ENCODE data around the gene AK3. TPM values are rescaled to one million over a fixed set of nuclear protein-coding genes. Genes with fewer than 3 reads are reported as not detected.
A peak's percentile ranks its signal among the peaks of the same experiment; 100 is the strongest.
"Not testable (repeated sequence)": the region's sequence is repeated elsewhere in the genome, so short reads cannot be mapped to it uniquely, and the experiment has no call there.

Gene AK3
- total RNA-seq, 5 donors from 2014 or later (not counting 1 experiment from before 2014, with no cell fraction given), result 20.0 to 25.7 (median 23.1) TPM

GRCh38 chr9:4755026-4755609 lies 14.1 kb upstream of the AK3 start:
- H3K27ac ChIP-seq (ENCODE audit: low read length), result no peak overlapping the region
- Mint-ChIP-seq H3K4me1 (peaks cover 2 to 7% (median 3%) of the 10 kb centered on the region in 3 donors), H3K9me3 (no peaks in the 10 kb centered on the region), H3K36me3 (no peaks in the 10 kb centered on the region), H3K27ac (no peak overlapping the region), H3K27me3 (no peaks in the 10 kb centered on the region), H3K4me3 (no peak overlapping the region)
- ATAC-seq (replicated peaks in 1 of 4), result no peak
- H3K9me3 ChIP-seq, result no peaks in the 10 kb centered on the region
- ChIA-PET POLR2A (interaction anchor here in 1 of 2 donors (0.6 kb wide), 1 partner anchor 17 kb away, joined by 3 read pairs; no protein-coding TSS in a partner anchor), CTCF (interaction anchor here (0.5 to 1.4 kb wide), 6 partner anchors 9 to 233 kb away, joined by 3 to 10 read pairs (median 3); no protein-coding TSS in a partner anchor)
- H3K27me3 ChIP-seq (replicated peaks in 1 of 2; ENCODE audit: control insufficient read depth in 2 of 2, extremely low read depth in 1 of 2, insufficient read depth in 2 of 2, low read length in 1 of 2), result peaks cover 0 to 6% of the 10 kb centered on the region in 2 experiments
- WGBS (ENCODE audit: insufficient coverage), result 75% methylated on average over 1 of the region's 5 CpGs
- no peak overlapping the region for H3K4me3 ChIP-seq (ENCODE audit: control insufficient read depth in 1 of 2, extremely low read depth in 1 of 2, low read length in 1 of 2)
- H3K36me3 ChIP-seq (ENCODE audit: control insufficient read depth in 2 of 2, extremely low read depth in 1 of 2, insufficient read depth in 1 of 2, low read length in 1 of 2), result no peaks in the 10 kb centered on the region
- H3K4me1 ChIP-seq (ENCODE audit: control insufficient read depth in 1 of 2, extremely low read depth in 1 of 2, insufficient read depth in 2 of 2, low read length in 2 of 2), result peaks cover 0 to 4% of the 10 kb centered on the region in 2 experiments
- DNase-seq, result no peak

- not testable (repeated sequence) for DNase-seq; H3K4me1 Mint-ChIP-seq; H3K36me3 ChIP-seq (ENCODE audit: control insufficient read depth in 2 of 2, extremely low read depth in 1 of 2, insufficient read depth in 1 of 2, low read length in 1 of 2); H3K4me3 ChIP-seq (ENCODE audit: control insufficient read depth in 1 of 2, extremely low read depth in 1 of 2, low read length in 1 of 2); H3K27ac Mint-ChIP-seq; H3K36me3 Mint-ChIP-seq; ATAC-seq (replicated peaks in 1 of 4); H3K4me3 Mint-ChIP-seq; H3K4me1 ChIP-seq (ENCODE audit: control insufficient read depth in 1 of 2, extremely low read depth in 1 of 2, insufficient read depth in 2 of 2, low read length in 2 of 2); H3K27me3 ChIP-seq (replicated peaks in 1 of 2; ENCODE audit: control insufficient read depth in 2 of 2, extremely low read depth in 1 of 2, insufficient read depth in 2 of 2, low read length in 1 of 2); H3K27ac ChIP-seq (ENCODE audit: low read length); H3K9me3 Mint-ChIP-seq; H3K9me3 ChIP-seq; H3K27me3 Mint-ChIP-seq
- ChIA-PET CTCF (interaction anchor here (0.5 to 1.6 kb wide), 4 partner anchors 8 to 234 kb away, joined by 3 to 10 read pairs (median 3); no protein-coding TSS in a partner anchor), POLR2A (interaction anchor here in 1 of 2 donors (0.6 kb wide), 1 partner anchor 16 kb away, joined by 3 read pairs; no protein-coding TSS in a partner anchor)
These were observed 13.5 kb upstream of the AK3 start for GRCh38 chr9:4754530-4754929.

GRCh38 chr9:4750023-4750673 lies 9.1 kb upstream of the AK3 start:
- POLR2A ChIA-PET, result interaction anchor here (0.6 to 0.7 kb wide), 2 partner anchors 10 to 106 kb away, joined by 5 to 6 read pairs; no protein-coding TSS in a partner anchor
- Histone ChIP-seq H3K27ac (ENCODE audit: low read length) (no peak overlapping the region), H3K9me3 (no peaks in the 10 kb centered on the region), H3K4me1 (ENCODE audit: control insufficient read depth in 1 of 2, extremely low read depth in 1 of 2, insufficient read depth in 2 of 2, low read length in 2 of 2) (no peaks in the 10 kb centered on the region), H3K27me3 (replicated peaks in 1 of 2; ENCODE audit: control insufficient read depth in 2 of 2, extremely low read depth in 1 of 2, insufficient read depth in 2 of 2, low read length in 1 of 2) (no peaks in the 10 kb centered on the region), H3K36me3 (ENCODE audit: control insufficient read depth in 2 of 2, extremely low read depth in 1 of 2, insufficient read depth in 1 of 2, low read length in 1 of 2) (no peaks in the 10 kb centered on the region), H3K4me3 (ENCODE audit: control insufficient read depth in 1 of 2, extremely low read depth in 1 of 2, low read length in 1 of 2) (no peak overlapping the region)
- H3K27me3 Mint-ChIP-seq, result no peaks in the 10 kb centered on the region
- peaks cover 0 to 2% (median 0%) of the 10 kb centered on the region in 3 donors for H3K4me1 Mint-ChIP-seq
- 64% methylated on average over 2 of the region's 8 CpGs for WGBS (ENCODE audit: insufficient coverage)
- H3K27ac Mint-ChIP-seq, result no peak overlapping the region
- ATAC-seq (replicated peaks in 1 of 4) (peak in 3 of 4 experiments; percentile 49 to 58 (median 50)), DNase-seq (peak in 1 of 35 experiments; percentile 59)
- CTCF ChIA-PET, result interaction anchor here (0.6 to 1.9 kb wide), 13 partner anchors 9 to 766 kb away, joined by 3 to 5 read pairs (median 3); partner anchors contain the start of gene AK3 (in 1 of the 2)
- no peaks in the 10 kb centered on the region for H3K36me3 Mint-ChIP-seq
- H3K9me3 Mint-ChIP-seq, result no peaks in the 10 kb centered on the region
- no peak overlapping the region for H3K4me3 Mint-ChIP-seq

DNA sequence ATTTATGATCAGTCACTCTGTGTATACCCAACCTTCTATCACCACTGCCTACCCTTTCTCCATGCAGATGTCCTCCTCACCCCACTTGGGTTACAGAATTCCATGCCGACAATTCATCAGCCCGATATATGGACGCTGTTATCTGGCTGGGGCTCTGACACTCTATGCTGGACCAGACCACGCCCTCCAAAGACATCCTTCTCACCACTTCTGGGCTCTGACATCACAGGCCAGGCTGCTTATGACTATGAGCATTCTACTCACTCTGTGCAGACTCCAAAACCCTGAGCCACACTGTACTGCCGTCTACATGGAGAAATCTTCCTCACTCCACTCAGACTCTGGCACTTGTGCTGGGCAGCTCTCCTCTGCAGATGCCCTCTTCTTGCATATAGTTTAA lies 7.6 kb upstream of the AK3 start:
- H3K36me3 Mint-ChIP-seq, result no peaks in the 10 kb centered on the region
- Histone ChIP-seq H3K9me3 (no peaks in the 10 kb centered on the region), H3K4me3 (ENCODE audit: control insufficient read depth in 1 of 2, extremely low read depth in 1 of 2, low read length in 1 of 2) (no peak overlapping the region), H3K4me1 (ENCODE audit: control insufficient read depth in 1 of 2, extremely low read depth in 1 of 2, insufficient read depth in 2 of 2, low read length in 2 of 2) (no peaks in the 10 kb centered on the region), H3K36me3 (ENCODE audit: control insufficient read depth in 2 of 2, extremely low read depth in 1 of 2, insufficient read depth in 1 of 2, low read length in 1 of 2) (no peaks in the 10 kb centered on the region), H3K27ac (ENCODE audit: low read length) (no peak overlapping the region), H3K27me3 (replicated peaks in 1 of 2; ENCODE audit: control insufficient read depth in 2 of 2, extremely low read depth in 1 of 2, insufficient read depth in 2 of 2, low read length in 1 of 2) (no peaks in the 10 kb centered on the region)
- no peak overlapping the region for H3K27ac Mint-ChIP-seq
- H3K9me3 Mint-ChIP-seq, result no peaks in the 10 kb centered on the region
- 84% methylated on average over 5 of the region's 5 CpGs for WGBS (ENCODE audit: insufficient coverage)
- ChIA-PET CTCF (interaction anchor here (0.7 to 1.9 kb wide), 2 partner anchors 11 to 320 kb away, joined by 3 to 5 read pairs; no protein-coding TSS in a partner anchor), POLR2A (no interaction called here)
- DNase-seq (no peak), ATAC-seq (replicated peaks in 1 of 4) (no peak)
- no peak overlapping the region for H3K4me3 Mint-ChIP-seq
- H3K27me3 Mint-ChIP-seq, result no peaks in the 10 kb centered on the region
- peaks cover 0 to 2% (median 0%) of the 10 kb centered on the region in 3 donors for H3K4me1 Mint-ChIP-seq

- no peak for DNase-seq
- no peaks in the 10 kb centered on the region for H3K9me3 ChIP-seq
- Mint-ChIP-seq H3K4me3 (no peak overlapping the region), H3K27ac (no peak overlapping the region), H3K9me3 (no peaks in the 10 kb centered on the region), H3K27me3 (no peaks in the 10 kb centered on the region), H3K36me3 (no peaks in the 10 kb centered on the region), H3K4me1 (peaks cover 4 to 13% (median 12%) of the 10 kb centered on the region in 3 donors)
- H3K4me1 ChIP-seq (ENCODE audit: control insufficient read depth in 1 of 2, extremely low read depth in 1 of 2, insufficient read depth in 2 of 2, low read length in 2 of 2), result peaks cover 0 to 5% of the 10 kb centered on the region in 2 experiments
- H3K27me3 ChIP-seq (replicated peaks in 1 of 2; ENCODE audit: control insufficient read depth in 2 of 2, extremely low read depth in 1 of 2, insufficient read depth in 2 of 2, low read length in 1 of 2), result no peaks in the 10 kb centered on the region
- no peak overlapping the region for H3K27ac ChIP-seq (ENCODE audit: low read length)
- H3K4me3 ChIP-seq (ENCODE audit: control insufficient read depth in 1 of 2, extremely low read depth in 1 of 2, low read length in 1 of 2), result no peak overlapping the region
- POLR2A ChIA-PET, result interaction anchor here in 1 of 2 donors (0.6 kb wide), 1 partner anchor 60 kb away, joined by 4 read pairs; no protein-coding TSS in a partner anchor
- CTCF ChIA-PET, result interaction anchor here (0.5 to 1.6 kb wide), 2 partner anchors 9 to 241 kb away, joined by 3 to 4 read pairs; no protein-coding TSS in a partner anchor
- no CpG with 5 or more reads among the region's 2 CpGs for WGBS (ENCODE audit: insufficient coverage)
- no peak for ATAC-seq (replicated peaks in 1 of 4)
- no peaks in the 10 kb centered on the region for H3K36me3 ChIP-seq (ENCODE audit: control insufficient read depth in 2 of 2, extremely low read depth in 1 of 2, insufficient read depth in 1 of 2, low read length in 1 of 2)
These were observed 5.5 kb upstream of the AK3 start for GRCh38 chr9:4746278-4747030.

Data from T-cell (primary cell).